RPMI7951 (cell line): ENCODE data around the gene ITPK1. TPM values are rescaled to one million over a fixed set of nuclear protein-coding genes. Genes with fewer than 3 reads are reported as not detected.

Source experiments
- DNase-seq: peaks from one replicate; pipeline ENCODE4 v3.0.0-alpha.2; 2012; ENCODE audit warnings: low read depth
- total RNA-seq: library from RNA; depleted of rRNA; stranded (reverse); fragments of >200 nt; shearing (Covaris generic); gene quantifications from 2 replicates; pipeline ENCODE4 v1.2.3, GENCODE V29; 2014

Gene ITPK1
- total RNA-seq, 1 experiment from 2014 or later: 7.7 TPM

DNA sequence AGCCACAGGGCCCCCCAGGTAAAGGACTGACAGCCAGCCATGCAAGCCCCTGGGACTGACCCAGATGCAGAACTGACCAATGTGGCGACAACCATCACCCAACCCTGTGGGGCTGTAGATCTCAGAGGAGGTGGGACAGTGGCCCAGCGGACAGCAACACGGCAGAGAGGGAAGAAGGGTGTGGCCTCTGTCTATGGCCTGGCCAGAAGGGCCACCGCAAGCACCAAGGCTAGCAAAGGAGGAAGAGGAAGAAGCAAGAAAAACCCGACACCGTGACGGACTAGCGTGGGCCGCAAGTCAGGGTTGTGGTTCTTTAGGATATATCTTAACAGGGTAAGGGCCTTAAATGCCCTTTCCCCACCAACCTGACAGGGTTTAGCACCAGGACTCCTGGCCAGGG lies 71.2 kb downstream of the ITPK1 start:
- no peak for DNase-seq

DNA sequence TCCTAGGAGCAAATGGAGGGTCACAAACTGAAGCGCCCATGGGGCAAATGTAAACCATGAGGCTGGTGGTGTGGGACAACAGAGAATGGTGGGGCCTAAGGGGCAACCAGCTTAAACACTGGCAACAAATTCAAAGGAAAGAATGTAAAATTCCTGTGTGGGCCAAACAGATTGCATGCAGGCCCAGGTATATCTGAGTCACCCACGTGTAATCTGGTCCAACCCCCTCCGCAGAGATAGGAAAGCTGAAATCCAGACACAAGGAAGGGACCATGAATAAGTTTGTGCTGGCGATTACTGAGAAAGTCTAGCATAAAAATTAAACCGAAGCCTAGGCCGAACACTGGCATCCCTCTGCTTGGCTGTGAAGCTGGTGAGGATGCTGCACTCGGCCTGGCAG lies 71.6 kb downstream of the ITPK1 start:
- DNase-seq: no peak

DNA sequence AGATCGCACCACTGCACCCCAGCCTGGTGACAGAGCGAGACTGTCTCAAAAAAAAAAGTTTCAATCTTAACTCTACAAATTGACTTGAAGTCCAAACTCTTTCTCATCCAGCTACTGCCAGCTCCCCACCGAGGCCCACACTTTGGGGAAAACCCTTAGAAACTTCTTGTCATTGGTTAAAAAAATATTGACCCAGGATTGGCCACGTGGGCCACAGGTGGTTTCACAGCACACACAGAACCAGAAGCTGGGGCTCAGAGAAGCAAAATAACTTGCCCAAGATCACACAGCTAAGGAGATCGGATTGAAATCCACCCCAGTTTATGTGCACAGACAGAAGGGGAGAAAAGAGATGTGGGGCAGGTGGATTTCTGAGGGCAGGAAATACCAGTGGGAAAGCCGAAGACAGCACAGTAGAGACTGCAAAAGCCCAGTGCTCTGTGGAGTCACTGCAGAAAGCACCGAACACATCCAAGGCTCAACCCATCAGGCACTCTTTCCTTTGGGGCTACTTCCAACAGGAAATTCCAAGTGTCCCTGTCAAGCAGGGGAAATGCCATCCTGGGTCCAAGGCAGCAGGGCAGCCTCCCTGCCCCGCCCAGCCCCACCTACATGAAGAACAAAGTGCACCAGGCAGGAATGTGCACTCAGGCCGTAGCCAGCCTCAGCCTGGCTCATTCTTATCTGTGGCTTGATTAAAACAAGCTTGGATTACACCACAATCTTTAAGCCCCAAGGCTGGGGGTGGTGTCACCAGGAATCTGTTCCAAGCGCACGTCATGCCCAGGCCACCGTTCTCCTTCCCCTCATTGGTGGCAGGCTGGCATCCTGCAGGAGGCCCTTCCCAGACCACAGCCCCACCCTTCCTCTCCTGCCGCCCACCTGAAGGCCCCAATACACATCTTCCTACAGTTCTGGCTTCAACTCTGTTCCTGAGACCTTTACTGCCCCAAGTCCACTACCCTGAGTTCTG lies 72.5 kb downstream of the ITPK1 start:
- DNase-seq: peak; percentile 86

DNA sequence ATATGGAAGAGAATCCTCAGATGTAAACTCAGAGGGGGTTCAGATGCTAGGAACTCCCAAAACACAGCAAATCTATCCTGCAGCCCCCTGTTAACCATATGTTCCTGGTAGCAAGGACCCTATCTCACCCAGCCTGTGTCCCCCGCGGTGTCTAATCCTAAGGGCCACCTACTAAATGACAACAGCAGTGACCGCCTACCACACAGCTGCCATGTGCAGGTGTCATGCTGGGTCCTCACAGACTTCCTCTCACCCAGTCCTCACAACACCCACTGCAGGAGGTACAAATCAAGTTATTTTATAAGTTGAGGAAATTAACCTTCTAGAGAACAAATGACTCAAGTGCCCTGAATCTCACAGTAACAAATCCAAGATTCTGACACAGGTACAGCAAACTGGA lies 73.9 kb downstream of the ITPK1 start:
- DNase-seq: no peak

DNA sequence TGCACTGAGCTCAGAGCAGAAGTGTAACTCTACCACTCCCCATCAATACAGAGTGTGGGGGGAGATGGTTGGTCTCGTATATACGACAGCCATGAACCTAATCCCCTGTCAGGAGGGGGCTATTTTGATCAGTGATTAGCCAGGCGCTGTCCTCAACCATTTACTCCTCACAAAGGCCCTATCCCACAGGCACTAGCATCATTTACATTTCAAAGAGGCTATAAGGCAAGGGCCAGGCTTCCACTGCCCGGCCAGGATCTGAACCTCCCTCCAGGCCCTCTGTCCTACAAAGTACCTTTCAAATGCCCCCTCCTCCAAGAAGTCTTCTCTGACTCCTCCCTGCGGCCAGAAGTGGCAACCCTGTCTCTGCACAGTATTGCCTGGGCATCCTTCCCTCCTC lies 74.7 kb downstream of the ITPK1 start:
- no peak for DNase-seq

DNA sequence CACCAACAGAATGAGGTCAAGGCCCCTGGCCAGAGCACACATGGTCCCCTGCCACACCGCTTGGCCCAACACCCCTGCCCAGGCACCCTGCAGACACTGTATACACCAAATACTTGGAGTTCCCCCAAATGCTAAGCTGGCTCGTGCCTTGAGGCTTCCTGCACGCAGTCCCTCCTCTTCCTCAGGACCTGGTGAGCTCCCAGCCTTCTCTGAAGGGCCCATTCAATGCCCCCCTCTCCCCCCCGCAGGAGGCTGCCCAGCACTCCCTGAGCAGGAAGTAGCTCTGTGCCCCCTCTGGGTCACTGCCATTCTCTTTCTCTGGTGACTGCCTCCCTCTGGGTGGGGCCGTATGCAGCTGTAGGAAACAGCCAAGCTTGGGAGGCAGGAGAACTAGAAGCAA lies 75.3 kb downstream of the ITPK1 start:
- DNase-seq: no peak

DNA sequence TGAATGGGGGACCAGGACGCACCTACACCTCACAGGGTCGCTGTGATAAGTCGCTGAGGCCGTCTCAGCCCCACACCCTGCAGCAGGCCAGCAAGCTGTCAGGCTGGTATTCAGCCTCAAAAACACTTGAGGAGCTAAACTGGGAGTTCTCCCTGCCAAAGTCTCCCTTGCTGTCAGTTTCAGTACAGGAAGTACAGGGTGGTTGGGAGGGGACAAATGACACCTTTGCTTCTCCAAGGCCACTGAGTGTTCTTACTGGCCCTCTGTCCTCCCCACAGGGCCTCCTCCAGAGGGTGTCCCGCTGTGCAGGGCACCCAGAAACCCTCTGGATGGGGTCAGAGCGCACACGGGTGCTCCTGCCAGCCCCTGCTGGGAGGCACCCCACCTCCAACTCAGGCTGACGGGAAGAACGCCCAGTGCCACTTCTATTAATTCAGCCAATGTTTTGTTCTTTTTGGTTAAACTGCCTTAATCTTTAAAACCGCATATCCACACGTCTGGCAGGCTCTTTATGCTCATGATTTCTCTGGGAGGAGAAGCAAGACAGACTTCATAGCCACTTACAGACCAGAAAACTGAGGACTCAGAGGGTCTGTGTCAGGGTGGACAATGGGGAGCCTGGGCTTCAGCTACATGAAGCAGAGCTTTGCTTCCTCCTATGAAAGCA lies 75.9 kb downstream of the ITPK1 start:
- no peak for DNase-seq

DNA sequence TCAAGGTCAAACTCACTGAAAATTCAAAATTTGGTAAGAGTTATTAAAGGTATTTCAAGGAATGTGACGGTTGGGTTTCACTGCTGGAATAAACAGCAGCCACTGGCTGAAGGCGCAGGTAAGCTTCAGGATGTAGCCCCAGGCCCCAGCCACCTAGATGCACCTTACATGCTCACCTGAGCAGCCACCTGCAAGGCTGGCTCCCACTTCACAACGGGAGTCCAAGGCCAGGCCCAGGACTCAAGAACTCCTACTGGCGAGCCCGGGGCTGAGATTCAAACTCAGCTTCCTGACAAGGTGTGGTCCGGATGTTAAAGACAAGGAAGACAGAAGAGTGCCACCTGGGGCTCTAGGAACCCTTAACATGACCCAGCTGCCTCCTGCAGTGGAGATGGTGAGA lies 78.4 kb downstream of the ITPK1 start:
- DNase-seq: no peak

DNA sequence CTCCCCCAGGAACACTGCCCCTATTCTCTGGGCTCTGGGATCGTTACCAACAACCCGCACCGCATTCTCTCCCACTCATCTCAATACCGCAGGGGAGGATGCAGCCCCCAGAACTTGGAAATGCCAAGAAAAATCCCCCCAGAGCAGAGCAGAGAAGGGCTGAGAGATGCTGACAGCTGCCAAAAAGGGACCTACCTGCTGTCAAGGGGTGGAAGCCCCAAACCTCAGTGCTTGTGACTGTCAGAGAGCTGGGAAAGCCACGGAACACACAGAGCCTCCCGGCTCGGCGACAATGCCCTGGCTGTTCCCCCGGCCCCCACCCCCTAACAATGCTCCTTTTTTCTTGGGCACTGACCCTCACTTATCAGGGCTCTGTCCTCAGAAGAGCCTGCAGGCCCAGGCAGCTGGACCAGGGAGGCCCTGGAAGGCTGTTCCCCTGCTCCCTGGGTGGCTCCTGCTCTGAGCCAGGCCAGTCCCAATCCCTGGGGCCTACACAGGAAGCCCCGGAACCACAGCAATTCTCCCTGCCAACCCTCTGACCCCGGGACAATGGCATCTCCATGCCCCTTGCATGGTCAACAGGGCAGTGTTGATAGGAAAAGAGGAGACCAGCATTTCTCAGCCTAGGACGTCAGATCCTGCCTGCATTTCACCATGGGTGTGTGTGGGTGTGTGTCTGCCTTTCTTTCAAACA lies 78.9 kb downstream of the ITPK1 start:
- peak; percentile 59 for DNase-seq

DNA sequence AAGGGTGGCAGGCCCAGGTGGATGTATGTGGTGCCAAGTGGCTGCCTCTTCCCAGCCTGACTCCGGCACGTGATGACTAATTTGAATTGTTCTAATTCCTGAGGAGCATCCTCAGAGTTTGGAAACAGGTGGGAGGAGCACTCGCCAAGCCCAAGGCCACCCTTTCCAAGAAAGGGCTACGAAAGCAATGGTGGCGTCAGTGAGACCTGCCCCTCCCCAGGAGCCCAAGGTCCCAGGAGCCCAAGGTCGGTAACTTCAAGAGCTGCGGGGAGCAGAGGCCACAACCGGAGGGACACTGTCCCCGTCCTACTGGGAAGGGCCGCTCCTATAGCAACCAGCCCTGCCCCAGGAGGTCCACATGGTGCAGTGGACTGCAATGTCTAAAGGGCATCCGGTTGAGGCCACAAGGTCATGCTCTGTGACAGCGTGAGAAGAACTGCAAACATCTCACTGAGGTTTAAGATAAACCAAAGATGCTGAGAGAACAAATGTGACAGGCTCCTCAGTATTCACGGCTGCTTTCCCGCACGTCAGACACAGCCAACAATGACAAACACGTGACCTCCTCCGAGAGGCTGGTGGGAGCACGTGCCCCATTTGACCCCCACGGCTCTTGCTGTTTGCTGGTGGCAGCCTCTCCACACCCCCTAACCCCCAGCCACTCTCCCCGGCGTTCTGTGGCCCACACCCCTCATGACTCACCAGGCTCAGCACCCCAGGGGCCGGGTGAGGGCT lies 79.6 kb downstream of the ITPK1 start:
- DNase-seq: peak; percentile 69

DNA sequence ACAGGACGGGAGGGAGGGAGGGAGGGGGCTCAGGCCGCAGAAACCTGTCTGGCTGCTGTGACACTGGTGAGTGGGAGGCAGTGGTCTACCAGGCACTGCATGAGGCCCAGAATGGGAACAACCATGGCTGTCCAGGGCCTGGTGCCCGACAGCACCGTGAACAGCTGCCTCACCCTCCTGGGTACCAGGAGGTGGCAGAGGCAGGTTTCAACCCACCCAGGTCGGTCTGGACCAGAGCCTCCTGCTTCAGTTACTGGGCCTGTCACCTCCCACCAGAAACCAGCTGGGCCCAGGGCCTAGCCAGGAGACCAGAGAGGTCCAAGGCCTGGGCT lies 80.2 kb downstream of the ITPK1 start:
- no peak for DNase-seq

DNA sequence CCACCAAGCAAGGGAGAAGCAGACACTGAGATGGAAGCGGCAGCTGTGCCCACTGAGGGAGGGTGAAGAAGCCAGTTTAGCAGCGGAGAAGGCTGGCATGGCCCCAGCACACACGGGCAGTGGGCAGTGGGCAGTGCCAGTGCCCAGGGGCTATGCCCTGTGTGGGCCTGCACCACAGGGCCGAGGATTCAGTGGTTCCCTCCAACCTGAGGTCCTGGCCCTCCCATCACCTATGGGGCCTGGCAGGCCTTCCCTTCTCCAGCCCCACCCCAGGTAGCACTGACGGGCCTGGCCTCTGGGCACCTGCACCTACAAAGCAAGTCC lies 81.1 kb downstream of the ITPK1 start:
- no peak for DNase-seq

DNA sequence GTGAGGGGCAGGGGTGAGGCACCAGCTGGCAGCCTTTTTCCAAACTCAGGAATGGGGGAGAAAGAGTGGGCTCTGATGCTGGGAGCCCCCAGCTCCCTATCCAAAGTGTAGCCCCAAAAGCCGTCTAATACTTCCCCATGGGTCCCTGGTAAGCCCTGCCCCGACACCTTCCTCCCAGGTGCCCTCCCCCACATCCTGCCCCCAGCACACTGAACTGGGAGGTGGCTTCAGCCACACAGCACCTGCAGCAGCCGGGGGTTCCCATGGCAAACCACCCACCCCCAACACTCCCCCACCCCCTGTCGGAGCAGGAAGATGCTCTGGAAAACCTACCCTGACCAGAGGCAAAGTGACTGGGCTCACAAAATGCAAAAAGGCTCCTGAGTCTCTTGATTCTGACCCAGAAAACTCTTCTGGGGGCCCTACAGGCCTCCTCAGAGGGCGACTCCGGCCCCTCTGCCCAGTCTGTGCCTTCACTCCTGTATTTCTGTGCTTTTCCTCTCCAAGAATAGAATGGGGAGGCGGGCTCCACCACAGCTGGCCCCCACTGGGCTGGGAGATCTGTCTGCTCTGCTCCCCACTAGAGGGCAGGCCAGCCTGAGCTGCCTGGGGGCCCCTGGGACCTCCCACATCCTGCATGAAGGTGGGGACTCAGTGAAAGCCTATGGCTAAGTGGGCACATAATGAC lies 81.6 kb downstream of the ITPK1 start:
- no peak for DNase-seq

DNA sequence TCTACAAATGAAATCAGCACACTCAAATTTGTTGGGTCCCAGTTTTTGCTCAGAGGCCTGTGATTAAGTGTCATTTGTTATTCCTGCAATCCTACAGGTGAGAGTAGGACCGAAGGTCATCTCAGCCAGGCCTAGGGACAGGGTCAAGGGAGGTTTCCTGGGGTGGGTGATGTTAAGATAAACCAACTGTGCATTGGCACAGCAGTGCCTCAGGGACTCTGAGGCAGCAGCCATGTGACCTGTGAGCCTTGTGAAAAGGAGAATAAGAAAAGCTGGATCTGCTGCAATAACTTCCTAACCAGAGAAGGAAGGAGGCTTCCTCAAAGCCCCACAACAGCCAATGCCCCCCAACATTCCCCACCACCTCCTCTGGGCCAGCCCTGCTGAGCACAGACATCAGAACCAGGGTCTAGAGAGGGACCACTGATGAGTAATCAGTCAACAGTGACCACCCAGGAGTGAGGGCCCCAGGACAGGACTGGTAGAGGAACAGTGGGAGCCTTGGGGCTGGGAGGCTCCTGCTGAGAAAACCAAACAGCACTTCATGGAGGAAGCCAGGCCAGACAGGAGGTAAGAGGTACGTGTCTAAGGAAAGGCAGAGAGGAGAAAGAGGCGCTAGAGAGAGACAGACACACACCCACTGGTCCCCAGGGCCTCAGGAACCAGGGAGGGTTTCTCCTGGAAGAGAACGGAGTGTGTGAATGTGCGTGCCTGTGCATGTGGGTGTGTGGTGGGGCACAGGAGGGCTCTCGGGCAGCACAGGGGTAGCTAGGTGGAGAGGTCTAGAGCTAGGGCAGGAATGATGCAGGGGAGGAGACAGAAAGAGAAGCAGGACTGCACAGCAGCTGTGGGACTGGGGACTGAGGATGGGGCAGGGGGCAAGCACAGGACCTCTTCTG lies 82.4 kb downstream of the ITPK1 start:
- no peak for DNase-seq

DNA sequence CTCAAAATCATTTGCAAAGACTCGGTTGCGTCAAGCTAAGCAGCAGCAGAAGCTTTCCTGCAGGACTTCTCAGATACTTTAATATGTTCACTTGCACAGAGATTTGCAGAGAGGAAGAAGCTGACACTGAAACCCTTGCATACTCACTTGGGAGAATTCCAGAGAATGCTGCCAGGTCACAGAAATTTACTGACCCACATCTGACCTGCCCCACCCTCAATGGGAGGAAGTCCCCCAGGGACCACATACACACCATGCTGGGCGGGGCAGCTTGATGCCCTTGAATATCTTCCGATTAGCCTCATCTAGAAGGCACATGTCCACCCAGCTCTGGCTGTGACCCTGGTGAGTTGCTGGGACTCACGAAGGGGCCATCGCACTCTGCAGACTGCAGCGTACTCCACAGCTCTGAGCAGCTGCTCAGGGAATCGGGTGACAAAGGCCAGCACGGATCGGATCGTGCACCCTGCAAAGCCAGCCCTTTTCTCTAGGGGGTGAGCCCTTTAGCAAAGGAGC lies 83.2 kb downstream of the ITPK1 start:
- peak; percentile 39 for DNase-seq

DNA sequence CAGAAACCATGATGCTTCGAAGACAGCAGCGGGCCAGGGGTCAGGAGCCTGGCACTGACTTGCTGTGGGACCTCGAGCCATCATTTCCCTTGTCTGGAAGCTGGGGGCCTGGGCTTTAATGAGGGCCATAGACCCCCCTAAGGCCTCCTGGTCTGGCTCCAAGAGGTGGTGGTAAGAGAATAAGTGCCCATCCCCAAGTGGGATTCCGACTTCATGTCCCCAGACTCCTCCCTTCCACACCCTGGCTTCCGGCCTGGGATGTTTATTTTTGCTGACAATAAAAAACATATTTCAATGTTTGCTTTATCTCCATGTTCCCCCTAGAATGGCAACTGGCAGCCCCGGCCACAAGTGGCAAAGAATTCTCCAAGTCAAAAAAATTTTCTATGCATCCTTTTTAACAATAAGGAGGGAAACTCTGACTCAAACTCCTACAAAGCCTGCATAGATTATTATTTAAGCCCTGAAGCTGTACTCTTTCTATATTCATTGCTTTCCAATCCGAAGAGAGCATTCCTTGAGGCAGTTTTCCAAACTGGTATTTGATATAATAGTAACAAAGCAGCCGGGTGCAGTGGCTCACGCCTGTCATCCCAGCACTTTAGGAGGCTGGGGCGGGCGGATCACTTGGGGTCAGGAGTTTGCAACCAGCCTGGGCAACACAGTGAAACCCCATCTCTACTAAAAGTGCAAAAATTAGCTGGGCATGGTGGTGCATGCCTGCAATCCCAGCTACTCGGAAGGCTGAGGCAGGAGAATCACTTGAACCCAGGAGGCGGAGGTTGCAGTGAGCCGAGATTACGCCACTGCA lies 84.0 kb downstream of the ITPK1 start:
- DNase-seq: peak; percentile 35

DNA sequence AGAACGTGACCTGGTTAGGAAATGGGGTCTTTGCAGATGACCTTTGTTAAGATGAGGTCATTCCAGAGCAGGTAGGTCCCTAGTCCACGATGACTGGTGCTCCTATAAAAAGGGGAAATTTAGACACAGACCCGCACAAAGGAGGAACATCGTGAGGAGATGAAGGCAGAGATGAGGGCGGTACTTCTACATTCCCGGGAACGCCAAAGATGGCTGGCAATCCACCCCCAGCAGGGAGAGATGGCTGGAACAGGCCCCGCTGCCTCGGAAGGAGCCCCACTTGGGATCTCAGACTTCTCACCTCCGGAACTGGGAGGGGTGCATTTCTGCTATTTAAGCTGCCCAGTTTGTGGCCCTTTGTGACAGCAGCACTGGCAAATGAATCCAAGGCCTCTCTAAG lies 85.0 kb downstream of the ITPK1 start:
- DNase-seq: no peak

DNA sequence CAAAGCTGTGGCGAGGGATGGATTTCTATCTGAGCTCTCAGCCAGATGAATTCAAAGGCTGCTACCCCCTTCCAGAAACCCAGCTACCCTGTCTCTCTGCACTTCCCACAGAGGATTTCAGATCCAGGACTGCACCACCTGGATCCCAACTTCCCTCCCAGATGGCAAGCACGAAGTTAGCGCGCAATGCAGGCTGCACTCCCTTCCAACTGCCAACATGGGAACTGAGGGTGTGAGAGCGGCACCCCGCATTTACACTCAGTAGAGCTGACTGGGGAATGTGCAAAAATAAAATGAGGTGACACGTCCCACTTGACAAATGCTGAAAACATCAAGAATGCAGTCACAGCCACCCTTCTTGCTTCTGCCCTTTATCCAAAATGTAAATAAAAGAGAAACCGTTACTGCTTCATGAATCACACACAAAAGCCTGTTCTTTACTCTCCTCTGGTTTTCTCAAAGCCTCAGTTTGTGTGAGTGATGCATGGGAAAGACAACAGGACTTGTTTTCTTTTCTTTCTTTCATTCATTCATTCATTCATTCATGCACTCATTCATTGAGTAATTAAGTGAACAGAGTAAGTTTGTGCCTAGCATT lies 85.7 kb downstream of the ITPK1 start:
- DNase-seq: no peak

DNA sequence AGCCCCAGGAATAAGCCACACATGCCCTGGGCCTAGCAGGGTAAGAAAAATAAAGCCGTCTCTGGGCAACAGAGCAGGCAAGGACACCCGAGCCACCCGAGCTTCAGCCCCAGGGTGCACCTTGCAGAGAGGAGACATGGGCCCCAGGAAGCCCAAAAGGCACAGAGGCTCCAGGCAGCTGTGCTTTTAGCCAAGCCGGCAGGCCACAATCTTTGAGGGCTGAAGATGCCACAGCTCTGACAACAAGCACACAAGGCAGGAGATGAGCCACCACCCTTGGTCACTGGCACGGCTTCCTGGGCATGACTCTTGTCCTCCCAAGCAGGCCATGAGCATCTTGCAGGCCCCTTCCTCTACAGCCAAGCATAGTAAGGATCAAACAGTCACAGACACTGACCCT lies 86.3 kb downstream of the ITPK1 start:
- DNase-seq: no peak
